Embryonic facial prominence (tissue), 1 donor: ENCODE data around the gene ATP11A.
"Not testable (repeated sequence)": the region's sequence is repeated elsewhere in the genome, so short reads cannot be mapped to it uniquely, and the experiment has no call there.

Source experiments
- DNase-seq: peaks from one replicate; pipeline ENCODE4 v3.0.0-alpha.2; 2016; ENCODE audit errors: extremely low spot score

Gene ATP11A

GRCh38 chr13:112796190-112796915 is 106.5 kb downstream of the ATP11A start:
- DNase-seq = no peak

- no peak for DNase-seq
These were observed 109.6 kb downstream of the ATP11A start for GRCh38 chr13:112799394-112799793.

- no peak for DNase-seq
These were observed 110.2 kb downstream of the ATP11A start for GRCh38 chr13:112800057-112800456.

- not testable (repeated sequence) for DNase-seq
These were observed 111.0 kb downstream of the ATP11A start for GRCh38 chr13:112800807-112801206.

- no peak for DNase-seq
These were observed 113.0 kb downstream of the ATP11A start for GRCh38 chr13:112802802-112803195.

- DNase-seq = no peak
These were observed 113.6 kb downstream of the ATP11A start for GRCh38 chr13:112803422-112803821.

GRCh38 chr13:112804374-112804773 is 114.5 kb downstream of the ATP11A start:
- no peak for DNase-seq

- DNase-seq = no peak
These were observed 117.2 kb downstream of the ATP11A start for GRCh38 chr13:112806739-112807652.

GRCh38 chr13:112807653-112808376 is 118.0 kb downstream of the ATP11A start:
- DNase-seq = no peak

GRCh38 chr13:112808377-112809140 is 118.7 kb downstream of the ATP11A start:
- no peak for DNase-seq

- DNase-seq = no peak
These were observed 119.8 kb downstream of the ATP11A start for GRCh38 chr13:112809332-112810315.

GRCh38 chr13:112810608-112811007 is 120.8 kb downstream of the ATP11A start:
- DNase-seq = no peak

- no peak for DNase-seq
These were observed 122.6 kb downstream of the ATP11A start for GRCh38 chr13:112812306-112813055.

GRCh38 chr13:112813552-112813951 is 123.7 kb downstream of the ATP11A start:
- no peak for DNase-seq

- DNase-seq = no peak
These were observed 125.2 kb downstream of the ATP11A start for GRCh38 chr13:112814905-112815585.

GRCh38 chr13:112815871-112816270 is 126.0 kb downstream of the ATP11A start:
- DNase-seq = no peak

- no peak for DNase-seq
These were observed 128.3 kb downstream of the ATP11A start for GRCh38 chr13:112818040-112818697.

- DNase-seq = no peak
These were observed 128.8 kb downstream of the ATP11A start for GRCh38 chr13:112818698-112819045.
